ENCODE measurements around the gene EP400.

EP400 gene

DNA sequence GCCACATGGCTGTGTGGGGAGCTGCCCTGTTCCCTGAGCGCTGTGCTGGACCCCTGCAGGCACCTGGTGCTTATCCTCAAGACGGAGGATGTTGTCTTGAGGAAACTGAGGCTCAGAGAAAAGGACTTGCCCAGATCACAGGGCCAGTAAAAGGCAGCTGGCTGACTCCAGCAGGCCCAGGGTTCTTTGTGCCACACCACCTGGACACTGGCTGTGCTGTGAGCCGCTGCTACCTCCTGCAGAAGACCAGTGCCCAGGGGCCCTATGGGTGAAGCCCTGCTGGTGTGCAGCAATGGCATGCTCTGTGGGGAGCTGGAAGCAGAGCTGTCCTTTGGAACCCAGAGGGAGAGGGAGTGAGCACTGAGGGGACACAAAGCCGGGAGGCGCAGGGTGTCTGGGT is 118.5 kb downstream of the EP400 start:
- TF ChIP-seq, protein P1, sequence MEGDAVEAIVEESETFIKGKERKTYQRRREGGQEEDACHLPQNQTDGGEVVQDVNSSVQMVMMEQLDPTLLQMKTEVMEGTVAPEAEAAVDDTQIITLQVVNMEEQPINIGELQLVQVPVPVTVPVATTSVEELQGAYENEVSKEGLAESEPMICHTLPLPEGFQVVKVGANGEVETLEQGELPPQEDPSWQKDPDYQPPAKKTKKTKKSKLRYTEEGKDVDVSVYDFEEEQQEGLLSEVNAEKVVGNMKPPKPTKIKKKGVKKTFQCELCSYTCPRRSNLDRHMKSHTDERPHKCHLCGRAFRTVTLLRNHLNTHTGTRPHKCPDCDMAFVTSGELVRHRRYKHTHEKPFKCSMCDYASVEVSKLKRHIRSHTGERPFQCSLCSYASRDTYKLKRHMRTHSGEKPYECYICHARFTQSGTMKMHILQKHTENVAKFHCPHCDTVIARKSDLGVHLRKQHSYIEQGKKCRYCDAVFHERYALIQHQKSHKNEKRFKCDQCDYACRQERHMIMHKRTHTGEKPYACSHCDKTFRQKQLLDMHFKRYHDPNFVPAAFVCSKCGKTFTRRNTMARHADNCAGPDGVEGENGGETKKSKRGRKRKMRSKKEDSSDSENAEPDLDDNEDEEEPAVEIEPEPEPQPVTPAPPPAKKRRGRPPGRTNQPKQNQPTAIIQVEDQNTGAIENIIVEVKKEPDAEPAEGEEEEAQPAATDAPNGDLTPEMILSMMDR (IDR thresholded peaks at IDR 0.05; ENCODE audit: low read depth, low read length): no peak
- no peak overlapping the region for H3K4me3 ChIP-seq (ENCODE audit: low read depth, low read length)

DNA sequence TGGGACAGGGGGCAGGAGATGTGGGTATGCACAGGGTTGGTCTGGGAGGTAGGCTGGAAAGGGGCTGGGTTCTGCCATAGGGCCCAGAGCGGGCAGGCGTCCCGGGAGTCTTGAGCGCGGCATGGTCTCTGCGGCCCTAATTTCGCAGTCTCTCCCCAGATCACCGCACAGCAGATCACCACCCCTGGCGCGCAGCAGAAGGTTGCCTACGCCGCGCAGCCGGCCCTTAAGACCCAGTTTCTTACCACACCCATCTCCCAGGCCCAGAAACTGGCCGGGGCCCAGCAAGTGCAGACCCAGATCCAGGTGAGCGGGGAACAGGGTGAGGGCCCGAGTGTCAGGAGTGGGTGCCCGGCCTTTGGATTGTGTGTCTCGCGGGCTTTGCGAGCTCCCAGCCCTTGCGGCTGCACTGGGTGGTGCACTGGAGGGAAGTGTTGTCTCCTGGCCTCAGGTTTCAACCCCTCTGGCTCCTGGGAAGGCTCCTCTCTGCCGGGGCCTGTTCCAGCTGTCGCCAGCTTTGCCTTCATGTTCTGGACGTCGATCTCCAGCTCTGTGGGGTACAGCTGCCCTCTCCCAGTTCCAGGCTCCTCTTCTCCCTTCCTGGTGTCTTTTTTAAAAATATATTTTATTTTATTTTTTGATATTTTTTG is 119.7 kb downstream of the EP400 start:
- TF ChIP-seq, protein P1 (IDR thresholded peaks at IDR 0.05; ENCODE audit: low read depth, low read length): no peak
- no peak overlapping the region for H3K4me3 ChIP-seq (ENCODE audit: low read depth, low read length)

DNA sequence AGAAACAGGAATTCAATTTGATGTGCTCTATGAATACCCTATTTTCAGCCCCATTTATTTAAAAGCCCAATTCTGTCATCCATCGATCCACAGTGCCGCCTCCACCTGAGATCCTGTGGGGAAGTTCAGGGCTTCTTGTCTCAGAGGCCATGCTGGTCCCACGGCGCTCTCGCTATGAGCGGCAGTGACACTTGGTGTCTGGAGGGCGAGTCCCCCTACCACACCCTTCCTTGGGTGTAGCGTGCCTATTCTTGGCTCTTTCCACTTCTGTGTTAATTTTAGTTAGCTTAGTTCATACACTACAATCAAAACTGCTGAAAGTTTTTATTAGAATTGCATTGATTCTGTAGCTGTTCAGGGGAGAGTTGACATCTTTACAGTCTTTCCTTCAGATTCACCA is 120.6 kb downstream of the EP400 start:
- TF ChIP-seq, protein P1 (IDR thresholded peaks at IDR 0.05; ENCODE audit: low read depth, low read length): no peak
- no peak overlapping the region for H3K4me3 ChIP-seq (ENCODE audit: low read depth, low read length)

DNA sequence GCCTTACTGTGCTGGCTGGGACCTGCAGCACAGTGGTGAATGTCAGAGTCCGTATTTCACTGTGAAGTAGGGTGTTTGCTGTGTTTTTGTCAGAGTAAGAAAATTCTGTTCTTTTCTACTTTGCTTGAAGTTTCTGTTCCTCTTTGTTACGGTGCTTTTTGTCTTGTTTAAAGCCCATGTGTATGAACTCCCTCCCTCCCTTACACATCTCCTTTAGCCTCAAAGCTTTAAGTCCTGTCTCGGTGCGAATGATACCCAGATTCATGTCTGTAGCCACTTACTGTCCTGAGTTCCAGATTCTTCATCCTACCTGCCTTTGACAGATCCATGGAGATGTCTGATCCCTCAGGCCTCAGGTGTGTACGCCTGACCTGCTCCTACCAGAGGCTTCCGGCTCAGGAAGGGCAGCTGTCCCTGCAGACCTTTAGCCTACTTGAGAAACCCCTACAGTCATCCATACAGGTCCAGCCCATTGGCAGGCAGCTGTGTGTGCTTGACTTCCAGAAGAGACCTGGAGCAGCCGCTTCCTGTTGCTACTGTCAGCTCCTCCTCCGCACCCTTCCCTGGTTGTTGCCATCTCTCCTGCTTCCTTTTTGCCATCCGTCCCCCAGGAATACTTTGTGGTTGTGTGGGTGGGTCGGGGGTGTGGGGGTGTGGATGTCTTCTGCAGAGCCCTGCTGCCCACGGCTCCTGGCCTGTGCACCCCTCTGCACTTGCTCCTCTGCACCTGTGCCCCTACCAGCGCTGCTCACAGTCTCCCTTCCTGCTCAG is 121.5 kb downstream of the EP400 start:
- TF ChIP-seq, protein P1 (IDR thresholded peaks at IDR 0.05; ENCODE audit: low read depth, low read length): no peak

DNA sequence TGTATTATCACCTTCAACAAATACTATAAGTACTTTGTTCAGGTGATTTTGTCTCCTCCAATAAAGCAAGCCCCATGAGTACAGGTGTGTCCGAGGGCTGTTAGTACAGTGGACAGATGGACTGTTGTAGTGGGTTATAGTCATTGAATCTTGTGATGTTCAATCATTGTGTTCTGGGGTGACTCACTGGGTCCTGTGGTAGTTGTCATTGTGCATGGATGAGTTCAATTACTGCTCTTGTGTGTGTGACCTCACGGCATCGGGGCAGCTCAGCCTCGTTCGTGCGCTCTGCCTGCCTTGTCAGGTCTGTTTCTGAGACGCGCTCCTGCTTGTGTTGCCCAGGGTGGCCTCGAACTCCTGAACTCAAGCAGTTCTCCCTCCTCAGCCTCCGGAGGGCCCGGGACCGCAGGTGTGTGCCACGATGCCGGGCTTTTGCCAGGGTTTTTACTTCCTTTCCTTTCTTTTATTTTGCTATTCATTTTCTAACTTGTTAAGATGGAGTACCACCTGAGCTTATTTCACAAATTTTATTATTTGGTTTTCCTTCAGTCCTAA is 122.2 kb downstream of the EP400 start:
- H3K4me3 ChIP-seq (ENCODE audit: low read depth, low read length): no peak overlapping the region
- TF ChIP-seq, protein P1 (IDR thresholded peaks at IDR 0.05; ENCODE audit: low read depth, low read length): no peak

More for the DNA sequence above, 121.5 kb downstream of the EP400 start:
- H3K4me3 ChIP-seq (ENCODE audit: low read depth, low read length): no peak overlapping the region

DNA sequence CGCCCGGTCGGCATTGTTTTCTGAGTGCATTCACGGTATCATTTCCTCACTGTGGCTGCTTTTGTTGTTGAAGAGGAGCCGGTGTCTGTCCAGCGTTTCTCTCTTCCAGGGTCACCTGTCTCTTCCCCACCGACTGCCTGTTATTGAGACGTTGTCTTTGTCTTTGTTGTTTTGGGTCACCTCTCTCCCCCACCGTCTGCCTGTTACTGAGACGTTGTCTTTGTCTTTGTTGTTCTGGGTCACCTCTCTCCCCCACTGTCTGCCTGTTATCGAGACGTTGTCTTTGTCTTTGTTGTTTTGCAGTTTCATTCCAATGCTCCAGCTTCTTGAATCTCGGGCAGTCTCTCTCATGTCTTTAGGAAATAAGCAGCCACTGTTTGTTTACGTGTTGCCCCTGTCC is 124.5 kb downstream of the EP400 start:
- TF ChIP-seq, protein P1 (IDR thresholded peaks at IDR 0.05; ENCODE audit: low read depth, low read length): no peak
- H3K4me3 ChIP-seq (ENCODE audit: low read depth, low read length): no peak overlapping the region

Measured in WI38 (cell line).